NCI-H2171 (cell line): ENCODE data around the gene OCIAD1.
"Not testable (repeated sequence)": the region's sequence is repeated elsewhere in the genome, so short reads cannot be mapped to it uniquely, and the experiment has no call there.

ENCODE experiments used
- DNase-seq: peaks from one replicate; lab custom pipeline; 2025; lab: John Stamatoyannopoulos, UW

The OCIAD1 gene

DNA sequence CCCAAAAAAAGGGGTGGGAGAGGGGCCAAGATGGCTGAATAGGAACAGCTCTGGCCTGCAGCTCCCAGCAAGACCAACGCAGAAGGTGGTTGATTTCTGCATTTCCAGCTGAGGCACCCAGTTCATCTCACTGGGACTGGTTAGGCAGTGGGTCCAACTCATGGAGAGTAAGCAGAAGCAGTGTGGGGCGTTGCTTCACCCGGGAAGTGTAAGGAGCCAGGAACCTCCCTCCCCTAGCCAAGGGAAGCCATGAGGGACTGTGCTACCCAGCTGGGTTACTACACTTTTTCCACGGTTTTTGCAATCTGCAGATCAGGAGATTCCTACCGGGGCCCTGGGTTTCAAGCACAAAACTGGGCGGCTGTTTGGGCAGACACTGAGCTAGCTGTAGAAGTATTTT, 13.9 kb upstream of the OCIAD1 start:
- DNase-seq: no peak

DNA sequence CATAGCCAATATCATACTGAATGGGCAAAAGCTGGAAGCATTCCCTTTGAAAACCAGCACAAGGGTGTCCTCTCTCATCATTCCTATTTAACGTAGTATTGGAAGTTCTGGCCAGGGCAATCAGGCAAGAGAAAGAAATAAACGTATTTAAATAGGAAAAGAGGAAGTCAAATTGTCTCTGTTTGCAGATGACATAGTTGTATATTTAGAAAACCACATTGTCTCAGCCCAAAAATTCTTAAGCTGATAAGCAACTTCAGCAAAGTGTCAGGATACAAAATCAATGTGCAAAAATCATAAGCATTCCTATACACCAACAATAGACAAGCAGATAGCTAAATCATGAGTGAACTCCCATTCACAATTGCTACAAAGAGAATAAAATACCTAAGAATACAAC, 9.5 kb upstream of the OCIAD1 start:
- DNase-seq: not testable (repeated sequence)

DNA sequence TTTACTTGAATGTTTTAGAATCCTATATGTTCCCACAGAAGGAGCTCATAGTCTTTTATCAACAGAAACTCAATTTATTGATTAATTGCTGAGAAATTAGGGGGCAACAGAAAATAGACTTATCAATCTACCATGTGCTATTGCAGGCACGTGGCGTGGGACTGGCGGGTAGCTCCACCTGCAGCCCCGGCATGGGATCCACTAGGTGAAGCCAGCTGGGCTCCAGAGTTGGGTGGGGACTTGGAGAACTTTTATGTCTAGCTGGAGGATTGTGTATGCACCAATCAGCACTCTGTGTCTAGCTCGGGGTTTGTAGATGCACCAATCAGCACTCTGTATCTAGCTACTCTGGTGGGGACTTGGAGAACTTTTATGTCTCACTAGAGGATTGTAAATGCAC, 3.3 kb upstream of the OCIAD1 start:
- no peak for DNase-seq

DNA sequence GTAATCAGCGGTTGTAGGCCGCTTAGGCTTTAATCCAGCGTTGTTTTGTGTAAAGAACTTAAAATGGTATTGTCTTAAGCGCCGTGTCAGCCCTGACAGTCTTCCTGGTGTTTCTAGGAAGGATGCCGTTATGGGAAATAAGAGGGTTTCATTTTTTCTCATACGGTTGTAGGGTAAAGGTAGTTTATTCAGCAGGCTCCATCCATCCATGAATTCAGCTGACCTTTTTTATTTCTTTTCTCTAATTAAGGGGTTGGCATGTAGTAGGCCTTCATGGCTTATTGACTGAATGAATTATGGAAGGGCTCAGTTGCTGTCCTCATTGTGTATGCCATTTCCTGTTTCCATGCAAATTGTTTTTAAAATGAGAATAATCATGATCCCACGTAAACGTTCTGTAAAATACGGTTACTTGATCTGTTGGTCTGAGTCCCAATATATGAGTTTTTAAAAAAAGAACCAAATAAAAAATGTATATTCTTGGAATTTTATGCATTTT, 693 bp downstream of the OCIAD1 start:
- no peak for DNase-seq

DNA sequence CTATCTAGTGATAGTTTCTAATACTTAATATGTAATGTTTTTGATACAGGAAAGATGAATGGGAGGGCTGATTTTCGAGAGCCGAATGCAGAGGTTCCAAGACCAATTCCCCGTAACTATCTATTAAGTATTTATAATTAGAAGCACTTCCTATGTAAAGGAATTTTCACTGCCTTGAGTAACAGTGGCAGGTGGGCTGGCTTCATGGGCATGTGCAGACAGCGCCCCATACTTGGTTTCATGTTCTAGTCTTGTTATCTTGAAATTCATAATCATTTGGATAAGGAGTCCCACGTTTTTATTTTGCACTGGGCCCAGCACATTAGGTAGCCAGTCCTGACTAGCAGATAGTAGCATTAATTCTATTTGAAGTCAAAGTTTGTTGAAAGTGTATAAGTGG, 1.7 kb downstream of the OCIAD1 start:
- no peak for DNase-seq

DNA sequence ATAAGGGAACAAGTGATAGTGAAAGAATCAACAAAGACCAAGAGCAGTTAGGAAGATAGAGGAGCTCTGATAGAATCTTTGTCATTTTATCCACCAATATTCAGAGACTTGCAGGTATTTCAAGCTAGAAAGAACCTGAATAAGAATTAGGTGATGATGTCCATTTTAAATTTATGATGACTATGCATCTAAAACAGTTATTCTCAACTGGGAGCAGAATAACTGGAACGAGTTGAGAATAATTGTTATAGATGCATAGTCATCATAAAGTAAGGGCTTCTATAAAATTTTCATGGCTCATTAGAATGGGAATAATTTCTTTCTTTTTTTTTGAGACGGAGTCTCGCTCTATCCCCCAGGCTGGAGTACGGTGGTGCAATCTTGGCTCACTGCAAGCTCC, 5.8 kb downstream of the OCIAD1 start:
- no peak for DNase-seq

DNA sequence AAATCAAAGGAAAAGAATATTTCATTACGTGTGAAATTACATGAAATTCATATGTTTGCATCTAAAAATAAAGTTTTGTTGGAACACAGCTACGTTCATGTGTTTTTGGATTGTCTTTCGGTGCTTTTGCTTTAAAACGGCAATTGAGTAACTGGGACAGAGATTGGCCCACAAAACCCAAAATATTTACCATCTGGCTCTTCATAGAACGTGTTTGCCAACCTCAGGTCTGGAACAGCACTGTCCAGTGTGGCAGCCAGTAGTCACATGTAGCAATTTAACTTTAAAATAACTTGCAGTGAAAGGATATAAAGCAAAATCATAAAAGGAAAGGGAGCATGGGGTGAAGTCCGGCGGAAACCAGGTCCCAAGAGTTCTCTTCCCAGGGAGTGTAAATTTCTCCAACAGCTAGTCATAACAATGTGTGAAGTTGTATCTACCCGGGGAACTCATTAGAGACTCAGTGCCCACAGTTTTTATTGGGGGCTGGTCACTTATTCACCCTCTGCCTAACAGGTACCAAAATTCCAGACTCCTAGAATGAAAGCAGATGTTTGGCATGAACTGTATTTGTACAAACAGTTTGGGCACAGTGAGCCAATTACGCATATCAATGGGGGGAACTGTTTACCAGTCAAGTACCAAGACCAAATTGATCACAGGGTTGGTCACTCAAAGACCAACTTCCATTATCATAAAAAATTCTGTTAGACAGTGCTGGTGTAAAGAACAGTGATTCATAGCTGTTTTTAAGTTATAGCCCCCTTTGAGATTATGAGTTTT, 10.3 kb downstream of the OCIAD1 start:
- DNase-seq: no peak

DNA sequence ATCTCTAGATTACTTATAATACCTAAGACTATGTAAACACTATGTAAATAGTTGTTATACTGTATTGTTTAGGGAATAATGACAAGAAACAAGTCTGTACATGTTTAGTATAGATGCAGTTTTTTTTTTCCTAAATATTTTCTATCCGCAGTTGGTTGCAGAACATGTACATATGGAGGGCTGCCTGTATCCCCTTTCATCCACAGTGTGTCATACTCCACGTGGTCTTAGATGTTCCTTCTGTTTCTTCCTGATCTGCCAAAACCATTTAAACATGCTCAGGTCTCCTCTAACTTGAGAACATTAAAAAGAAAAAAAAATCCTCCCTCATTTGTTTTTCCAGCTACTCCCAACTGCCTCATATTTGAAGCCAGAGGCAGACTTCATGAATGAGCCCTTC, 14.0 kb downstream of the OCIAD1 start:
- peak; percentile 28 for DNase-seq

DNA sequence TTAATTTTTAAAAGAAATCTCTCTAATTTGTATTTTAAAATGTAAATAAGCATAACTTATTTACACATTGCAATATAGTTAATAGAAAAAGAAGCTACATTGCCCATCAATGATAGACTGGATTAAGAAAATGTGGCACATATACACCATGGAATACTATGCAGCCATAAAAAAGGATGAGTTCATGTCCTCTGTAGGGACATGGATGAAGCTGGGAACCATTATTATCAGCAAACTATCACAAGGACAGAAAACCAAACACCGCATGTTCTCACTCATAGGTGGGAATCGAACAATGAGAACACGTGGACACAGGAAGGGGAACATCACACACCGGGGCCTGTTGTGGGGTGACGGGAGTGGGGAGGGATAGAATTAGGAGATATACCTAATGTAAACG, 17.9 kb downstream of the OCIAD1 start:
- DNase-seq: not testable (repeated sequence)

DNA sequence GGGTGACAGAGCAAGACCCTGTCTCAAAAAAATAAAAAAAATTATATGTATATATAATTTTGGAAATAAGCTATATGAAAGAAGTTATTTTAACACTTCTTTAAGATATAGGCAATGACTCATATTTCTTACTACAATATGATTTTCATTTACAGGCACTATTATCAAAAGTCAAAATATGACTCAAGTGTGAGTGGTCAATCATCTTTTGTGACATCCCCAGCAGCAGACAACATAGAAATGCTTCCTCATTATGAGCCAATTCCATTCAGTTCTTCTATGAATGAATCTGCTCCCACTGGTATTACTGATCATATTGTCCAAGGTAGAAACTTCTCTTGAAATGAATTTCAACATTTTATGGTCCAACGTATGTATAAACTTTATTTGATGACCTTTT, 20.8 kb downstream of the OCIAD1 start:
- DNase-seq: no peak

DNA sequence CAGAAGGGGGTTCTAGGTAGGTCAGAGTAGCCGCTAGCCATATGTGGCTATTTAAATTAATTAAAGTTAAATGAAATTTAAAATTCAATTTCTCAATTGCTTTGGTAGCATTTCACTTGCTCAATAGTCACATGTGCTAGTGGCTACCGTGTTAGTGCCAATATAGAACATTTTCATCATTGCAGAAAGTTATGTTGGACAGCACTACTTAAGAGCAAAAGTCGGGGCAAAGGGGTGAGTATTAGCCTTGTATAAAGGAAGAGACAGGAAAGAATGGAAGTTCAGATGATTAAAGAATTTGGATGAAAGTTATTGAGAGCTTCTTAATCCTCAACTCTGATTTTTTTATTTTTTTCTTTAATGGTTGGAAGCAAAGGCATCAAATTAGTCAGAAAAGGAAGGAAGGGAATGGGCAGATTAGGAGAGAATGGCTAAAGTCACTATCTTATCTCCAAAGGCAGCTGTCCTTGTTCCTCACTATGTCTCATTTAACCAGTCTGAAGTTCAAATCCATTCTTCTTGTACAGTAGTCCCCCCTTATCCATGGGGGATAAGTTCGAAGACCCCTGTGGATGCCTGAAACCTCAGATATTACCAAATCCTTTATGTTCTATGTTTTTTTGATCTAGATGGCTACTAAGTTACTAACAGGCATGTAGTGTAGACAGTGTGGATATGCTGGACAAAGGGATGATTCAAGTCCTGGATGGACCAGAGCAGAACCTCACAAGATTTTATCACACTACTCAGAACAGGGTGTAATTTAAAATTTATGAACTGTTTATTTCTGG, 22.9 kb downstream of the OCIAD1 start:
- no peak for DNase-seq

DNA sequence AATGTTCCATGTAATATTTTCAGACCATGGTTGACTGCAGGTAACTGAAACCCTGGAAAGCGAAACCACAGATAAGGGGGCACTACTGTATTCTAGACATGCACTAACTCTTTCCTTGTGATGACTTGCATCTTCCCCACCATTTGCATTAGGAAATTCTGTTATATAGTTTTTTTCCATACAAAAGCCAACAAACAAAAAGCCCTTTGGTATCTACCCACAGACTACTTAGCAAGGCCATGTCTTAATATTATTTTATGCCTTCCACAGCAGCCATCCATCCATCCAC, 23.5 kb downstream of the OCIAD1 start:
- no peak for DNase-seq

DNA sequence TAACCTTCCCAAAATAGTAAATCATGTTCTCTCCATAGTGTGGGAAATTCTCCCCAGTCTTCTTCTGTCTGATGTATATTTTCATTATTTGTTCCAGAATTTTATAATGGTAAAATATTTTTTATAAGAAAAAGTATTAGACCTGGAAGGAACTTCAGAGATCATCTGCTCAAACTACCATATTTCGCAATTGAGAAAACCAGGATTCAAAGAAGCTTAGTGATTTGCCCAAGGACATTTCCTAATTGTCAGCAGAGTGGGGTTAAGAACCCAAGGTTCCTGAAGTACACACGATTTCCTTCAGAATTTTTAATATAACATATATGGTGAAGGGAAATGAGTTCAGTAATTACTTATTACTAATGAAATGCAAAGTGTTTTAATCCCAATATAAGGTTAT, 24.1 kb downstream of the OCIAD1 start:
- DNase-seq: no peak

DNA sequence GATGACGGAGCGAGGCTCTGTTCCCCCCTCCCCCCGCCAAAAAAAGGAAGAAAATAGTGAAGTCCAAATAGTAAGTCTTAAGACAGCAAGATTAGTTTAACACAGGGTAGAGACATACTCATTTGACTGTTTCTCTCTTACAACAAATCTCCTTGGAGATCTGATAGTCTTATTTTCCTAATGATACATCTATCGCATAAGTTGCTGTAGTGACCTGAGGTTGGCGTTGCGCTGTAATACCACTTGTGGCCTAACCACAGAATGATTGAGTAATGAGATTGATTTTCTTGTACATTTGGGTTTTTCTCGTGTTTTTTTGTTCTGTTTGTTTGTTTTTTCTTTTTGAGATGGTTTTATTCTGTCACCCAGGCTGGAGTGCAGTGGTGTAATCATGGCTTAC, 27.2 kb downstream of the OCIAD1 start:
- DNase-seq: no peak

DNA sequence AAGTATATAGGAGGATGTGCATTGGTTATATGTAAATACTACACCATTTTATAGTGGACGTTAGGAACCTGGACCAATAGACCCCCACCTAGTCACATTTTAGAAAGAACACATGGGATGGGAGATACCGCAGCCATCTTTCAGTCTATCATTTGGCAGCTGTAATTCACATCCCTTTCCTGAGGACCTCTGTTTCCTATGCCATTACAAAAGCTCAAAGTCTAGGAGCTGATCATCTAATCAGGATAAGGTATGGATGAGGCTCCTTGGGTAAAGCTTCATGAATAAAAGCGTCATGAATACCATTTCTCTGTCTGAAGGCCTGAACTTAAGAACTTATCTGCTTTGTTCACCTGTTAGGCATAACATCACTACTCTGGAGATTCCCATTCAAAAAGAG, 31.1 kb downstream of the OCIAD1 start:
- DNase-seq: no peak

DNA sequence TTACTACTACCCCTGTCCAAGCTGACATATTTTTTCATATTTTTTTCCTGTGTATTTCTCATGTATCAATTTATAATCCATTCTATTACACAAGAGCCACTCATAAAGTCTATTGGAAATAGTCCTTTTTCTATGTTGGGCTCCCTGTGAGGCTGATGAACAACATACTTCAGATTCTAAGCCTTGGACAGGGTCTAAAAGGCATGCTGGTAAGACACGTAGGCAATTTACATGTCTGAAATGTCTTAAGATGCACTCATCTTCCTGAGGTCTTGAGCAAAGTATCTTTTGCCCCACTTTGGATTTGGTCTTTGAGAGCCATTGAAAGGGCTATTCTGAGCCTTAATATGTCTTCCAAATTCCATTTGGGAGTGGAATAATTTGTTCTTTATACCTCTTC, 31.8 kb downstream of the OCIAD1 start:
- no peak for DNase-seq

DNA sequence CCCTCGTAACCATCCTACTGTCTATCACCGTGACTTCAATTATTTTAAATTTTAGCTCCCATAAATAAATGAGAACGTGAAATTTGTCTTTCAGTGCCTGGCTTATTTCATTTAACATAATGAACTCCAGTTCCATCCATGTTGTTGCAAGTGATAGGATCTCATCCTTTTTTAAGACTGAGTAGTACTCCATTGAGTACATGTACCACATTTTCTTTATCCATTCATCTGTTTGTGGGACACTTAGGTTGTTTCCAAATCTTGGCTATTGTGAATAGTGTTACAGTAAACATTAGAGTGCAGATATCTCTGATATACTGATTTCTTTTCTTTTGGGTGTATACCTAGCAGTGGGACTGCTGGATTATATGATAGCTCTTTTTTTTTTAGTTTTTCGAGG, 32.8 kb downstream of the OCIAD1 start:
- DNase-seq: no peak

DNA sequence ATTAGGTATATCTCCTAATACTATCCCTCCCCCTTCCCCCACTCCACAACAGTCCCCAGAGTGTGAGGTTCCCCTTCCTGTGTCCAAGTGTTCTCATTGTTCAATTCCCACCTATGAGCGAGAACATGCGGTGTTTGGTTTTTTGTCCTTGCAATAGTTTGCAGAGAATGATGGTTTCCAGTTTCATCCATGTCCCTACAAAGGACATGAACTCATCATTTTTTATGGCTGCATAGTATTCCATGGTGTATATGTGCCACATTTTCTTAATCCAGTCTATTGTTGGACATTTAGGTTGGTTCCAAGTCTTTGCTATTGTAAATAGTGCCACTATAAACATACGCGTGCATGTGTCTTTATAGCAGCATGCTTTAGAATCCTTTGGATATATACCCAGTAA, 33.8 kb downstream of the OCIAD1 start:
- not testable (repeated sequence) for DNase-seq

DNA sequence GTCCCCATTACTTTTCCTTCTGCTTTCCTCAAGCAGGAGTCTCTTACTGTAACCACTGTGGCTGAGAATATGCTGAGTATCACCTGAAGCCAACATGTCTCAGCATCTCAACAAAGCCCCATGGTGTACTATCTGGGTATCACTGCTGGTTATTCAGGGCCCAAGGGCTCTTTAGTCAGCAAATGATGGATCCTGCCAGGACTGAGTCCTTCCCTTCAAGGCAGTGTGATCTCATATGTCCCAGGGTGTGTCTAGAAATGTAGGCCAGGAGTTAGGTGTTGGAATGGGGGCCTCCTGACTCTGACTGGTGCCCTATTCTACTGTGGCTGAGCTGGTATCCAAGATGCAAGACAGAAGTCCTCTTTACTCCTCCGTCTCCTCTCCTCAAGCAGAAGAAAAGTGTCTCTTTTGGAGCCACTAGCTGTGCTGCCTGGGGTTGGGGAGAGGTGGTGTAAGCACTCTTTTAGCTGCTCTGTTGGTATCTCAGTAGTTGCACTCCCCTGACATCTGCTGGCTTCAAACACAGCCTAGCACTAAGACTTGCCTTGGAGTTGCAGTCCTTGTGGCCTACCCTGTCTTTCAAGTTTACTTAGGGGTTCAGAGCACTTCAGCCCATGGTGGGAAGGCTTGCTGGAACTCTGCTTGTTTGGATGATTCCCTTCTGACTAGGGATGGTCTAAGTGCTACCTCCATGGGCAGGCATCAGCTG, 47.1 kb downstream of the OCIAD1 start:
- no peak for DNase-seq

DNA sequence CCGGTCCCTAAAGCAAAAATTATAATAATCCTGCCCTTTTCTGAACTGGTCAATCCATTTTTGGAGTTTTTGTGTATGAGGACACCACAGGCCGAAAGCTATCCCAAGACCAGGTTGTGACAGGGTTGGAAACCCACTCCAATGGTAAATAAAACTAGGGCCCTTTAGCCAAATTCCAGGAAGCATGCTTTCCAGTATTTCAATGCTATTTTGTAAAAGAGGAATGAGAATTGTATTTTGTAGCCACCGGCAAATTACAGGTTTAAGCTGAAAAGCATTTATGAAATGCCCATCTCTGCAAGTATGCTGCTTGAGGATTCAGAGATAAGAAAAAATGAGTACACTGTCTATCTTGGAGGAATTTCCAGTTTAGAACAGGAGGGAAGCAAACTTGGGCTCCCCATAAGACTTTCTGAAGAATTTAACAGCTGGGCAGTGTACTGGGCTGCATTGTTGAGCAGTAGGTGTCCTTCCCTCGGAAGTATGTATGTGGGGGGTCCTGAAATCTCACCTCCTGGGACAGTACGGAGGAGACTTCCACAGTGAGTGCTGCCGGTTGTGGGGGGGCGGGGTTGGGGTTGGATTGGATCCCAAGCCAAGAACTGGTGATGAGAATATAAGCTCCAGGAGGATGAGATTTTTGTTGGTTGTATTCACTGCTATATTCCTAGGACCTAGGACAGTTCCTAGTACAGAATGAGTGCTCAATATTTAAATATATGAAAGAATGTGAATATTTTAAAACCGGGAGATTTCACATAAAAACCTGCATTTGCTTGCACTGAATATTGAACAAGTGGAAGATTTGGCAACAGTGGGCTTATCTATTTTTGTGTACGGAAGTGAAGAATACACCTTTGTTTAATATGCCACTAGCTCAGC, 48.9 kb downstream of the OCIAD1 start:
- DNase-seq: no peak

DNA sequence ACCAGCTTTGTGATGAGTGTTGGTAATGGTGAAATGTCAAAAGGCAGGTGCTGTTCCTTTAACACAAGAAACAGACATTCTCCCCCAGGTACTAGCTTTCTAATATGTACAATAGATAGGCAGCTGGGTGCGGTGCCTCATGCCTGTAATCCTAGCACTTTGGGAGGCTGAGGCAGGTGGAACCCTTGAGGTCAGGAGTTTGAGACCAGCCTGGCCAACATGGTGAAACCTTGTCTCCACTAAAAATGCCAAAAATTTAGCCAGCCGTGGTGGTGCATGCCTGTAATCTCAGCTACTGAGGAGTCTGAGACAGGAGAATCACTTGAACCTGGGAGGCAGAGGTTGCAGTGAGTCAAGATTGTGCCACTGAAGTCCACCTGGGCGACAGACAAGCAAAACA, 50.8 kb downstream of the OCIAD1 start:
- DNase-seq: not testable (repeated sequence)

DNA sequence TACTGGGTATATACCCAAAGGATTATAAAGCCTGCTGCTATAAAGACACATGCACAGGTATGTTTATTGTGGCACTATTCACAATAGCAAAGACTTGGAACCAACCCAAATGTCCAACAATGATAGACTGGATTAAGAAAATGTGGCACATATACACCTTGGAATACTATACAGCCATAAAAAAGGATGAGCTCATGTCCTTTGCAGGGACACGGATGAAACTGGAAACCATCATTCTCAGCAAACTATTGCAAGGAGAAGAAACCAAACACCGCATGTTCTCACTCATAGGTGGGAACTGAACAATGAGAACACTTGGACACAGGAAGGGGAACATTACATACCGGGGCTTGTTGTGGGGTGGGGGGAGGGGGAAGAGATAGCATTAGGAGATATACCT, 58.9 kb downstream of the OCIAD1 start:
- not testable (repeated sequence) for DNase-seq
